ENCODE results near the gene INO80E.

INO80E gene

DNA sequence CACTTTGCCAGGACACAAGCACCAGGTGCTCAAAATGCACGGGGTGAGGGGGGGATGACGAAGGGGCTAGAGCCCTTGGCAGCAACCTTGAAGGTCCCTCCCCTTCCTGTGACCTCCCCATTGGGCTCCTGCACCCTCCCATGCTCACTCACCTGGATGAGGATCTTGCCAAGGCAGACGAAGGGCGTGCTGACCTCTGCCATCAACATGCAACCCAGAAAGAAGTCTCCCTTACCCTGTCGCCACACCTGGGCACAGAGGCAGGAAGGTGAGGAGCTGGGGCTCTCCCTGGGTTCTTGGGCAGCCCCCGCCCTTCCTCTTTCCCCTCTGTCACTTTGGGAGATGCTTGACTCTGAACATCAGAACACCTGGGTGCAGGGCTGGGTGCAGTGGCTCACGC lies 29.5 kb downstream of the INO80E start:
- H3K9ac ChIP-seq (ENCODE audit: low read depth, low read length, poor library complexity, severe bottlenecking), result no peak overlapping the region
- no peaks in the 10 kb centered on the region for H3K36me3 ChIP-seq (ENCODE audit: insufficient read depth, low read length)
- no peaks in the 10 kb centered on the region for H4K20me1 ChIP-seq (ENCODE audit: insufficient read depth, low read length, poor library complexity, severe bottlenecking)
- no peaks in the 10 kb centered on the region for H3K9me3 ChIP-seq (ENCODE audit: insufficient read depth, low read depth, low read length)
- H3K79me2 ChIP-seq (ENCODE audit: insufficient read depth, low read length), result no peaks in the 10 kb centered on the region
- H3K27me3 ChIP-seq (ENCODE audit: insufficient read depth, low read length, poor library complexity, severe bottlenecking), result no peaks in the 10 kb centered on the region
- no peak overlapping the region for H3K4me3 ChIP-seq (ENCODE audit: low read length, poor library complexity, severe bottlenecking)
- H3K9me2 ChIP-seq (replicated peaks; ENCODE audit: low read depth, low read length), result no peaks in the 10 kb centered on the region
- H3F3A ChIP-seq (ENCODE audit: low read depth), result no peaks in the 10 kb centered on the region
- peaks cover 4% of the 10 kb centered on the region for H3K4me1 ChIP-seq (ENCODE audit: insufficient read depth, low read length, poor library complexity, severe bottlenecking)
- H3K4me2 ChIP-seq (ENCODE audit: low read depth, low read length, poor library complexity, severe bottlenecking), result no peak overlapping the region
- H2AFZ ChIP-seq (ENCODE audit: low read length), result no peak overlapping the region
- no peak for TF ChIP-seq EZH2phosphoT487 (IDR thresholded peaks at IDR 0.05; ENCODE audit: borderline replicate concordance)
- TF ChIP-seq, protein P1, sequence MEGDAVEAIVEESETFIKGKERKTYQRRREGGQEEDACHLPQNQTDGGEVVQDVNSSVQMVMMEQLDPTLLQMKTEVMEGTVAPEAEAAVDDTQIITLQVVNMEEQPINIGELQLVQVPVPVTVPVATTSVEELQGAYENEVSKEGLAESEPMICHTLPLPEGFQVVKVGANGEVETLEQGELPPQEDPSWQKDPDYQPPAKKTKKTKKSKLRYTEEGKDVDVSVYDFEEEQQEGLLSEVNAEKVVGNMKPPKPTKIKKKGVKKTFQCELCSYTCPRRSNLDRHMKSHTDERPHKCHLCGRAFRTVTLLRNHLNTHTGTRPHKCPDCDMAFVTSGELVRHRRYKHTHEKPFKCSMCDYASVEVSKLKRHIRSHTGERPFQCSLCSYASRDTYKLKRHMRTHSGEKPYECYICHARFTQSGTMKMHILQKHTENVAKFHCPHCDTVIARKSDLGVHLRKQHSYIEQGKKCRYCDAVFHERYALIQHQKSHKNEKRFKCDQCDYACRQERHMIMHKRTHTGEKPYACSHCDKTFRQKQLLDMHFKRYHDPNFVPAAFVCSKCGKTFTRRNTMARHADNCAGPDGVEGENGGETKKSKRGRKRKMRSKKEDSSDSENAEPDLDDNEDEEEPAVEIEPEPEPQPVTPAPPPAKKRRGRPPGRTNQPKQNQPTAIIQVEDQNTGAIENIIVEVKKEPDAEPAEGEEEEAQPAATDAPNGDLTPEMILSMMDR (conservative IDR thresholded peaks at IDR 0.05; ENCODE audit: low read length), result no peak

DNA sequence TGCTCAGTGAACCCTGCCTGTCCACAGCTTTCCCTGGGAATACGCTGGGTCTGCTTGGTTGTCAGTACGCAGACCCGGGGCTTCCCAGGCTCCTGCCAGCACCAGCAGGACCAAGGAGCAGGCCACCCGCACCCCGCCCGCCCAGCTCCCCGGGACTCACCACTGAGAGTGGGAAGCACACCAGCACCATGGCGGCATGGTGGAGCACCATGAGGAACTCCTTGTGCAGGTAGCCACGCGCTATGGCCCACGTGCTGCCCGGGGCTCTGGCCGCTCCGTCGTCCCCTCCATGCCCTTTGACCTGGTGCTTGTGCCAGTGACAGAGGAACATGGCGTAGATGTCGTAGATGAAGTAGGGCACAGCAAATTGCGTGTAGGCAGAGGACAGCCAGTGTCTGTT lies 30.4 kb downstream of the INO80E start:
- H4K20me1 ChIP-seq (ENCODE audit: insufficient read depth, low read length, poor library complexity, severe bottlenecking), result no peaks in the 10 kb centered on the region
- H3K79me2 ChIP-seq (ENCODE audit: insufficient read depth, low read length), result no peaks in the 10 kb centered on the region
- no peaks in the 10 kb centered on the region for H3K9me2 ChIP-seq (replicated peaks; ENCODE audit: low read depth, low read length)
- H3K9ac ChIP-seq (ENCODE audit: low read depth, low read length, poor library complexity, severe bottlenecking), result no peak overlapping the region
- H3F3A ChIP-seq (ENCODE audit: low read depth), result no peaks in the 10 kb centered on the region
- H3K36me3 ChIP-seq (ENCODE audit: insufficient read depth, low read length), result no peaks in the 10 kb centered on the region
- no peak overlapping the region for H2AFZ ChIP-seq (ENCODE audit: low read length)
- H3K4me2 ChIP-seq (ENCODE audit: low read depth, low read length, poor library complexity, severe bottlenecking), result no peak overlapping the region
- TF ChIP-seq EZH2phosphoT487 (IDR thresholded peaks at IDR 0.05; ENCODE audit: borderline replicate concordance), result no peak
- TF ChIP-seq, protein P1 (conservative IDR thresholded peaks at IDR 0.05; ENCODE audit: low read length), result no peak
- H3K4me3 ChIP-seq (ENCODE audit: low read length, poor library complexity, severe bottlenecking), result no peak overlapping the region
- H3K9me3 ChIP-seq (ENCODE audit: insufficient read depth, low read depth, low read length), result no peaks in the 10 kb centered on the region
- H3K4me1 ChIP-seq (ENCODE audit: insufficient read depth, low read length, poor library complexity, severe bottlenecking), result peaks cover 5% of the 10 kb centered on the region
- no peaks in the 10 kb centered on the region for H3K27me3 ChIP-seq (ENCODE audit: insufficient read depth, low read length, poor library complexity, severe bottlenecking)

DNA sequence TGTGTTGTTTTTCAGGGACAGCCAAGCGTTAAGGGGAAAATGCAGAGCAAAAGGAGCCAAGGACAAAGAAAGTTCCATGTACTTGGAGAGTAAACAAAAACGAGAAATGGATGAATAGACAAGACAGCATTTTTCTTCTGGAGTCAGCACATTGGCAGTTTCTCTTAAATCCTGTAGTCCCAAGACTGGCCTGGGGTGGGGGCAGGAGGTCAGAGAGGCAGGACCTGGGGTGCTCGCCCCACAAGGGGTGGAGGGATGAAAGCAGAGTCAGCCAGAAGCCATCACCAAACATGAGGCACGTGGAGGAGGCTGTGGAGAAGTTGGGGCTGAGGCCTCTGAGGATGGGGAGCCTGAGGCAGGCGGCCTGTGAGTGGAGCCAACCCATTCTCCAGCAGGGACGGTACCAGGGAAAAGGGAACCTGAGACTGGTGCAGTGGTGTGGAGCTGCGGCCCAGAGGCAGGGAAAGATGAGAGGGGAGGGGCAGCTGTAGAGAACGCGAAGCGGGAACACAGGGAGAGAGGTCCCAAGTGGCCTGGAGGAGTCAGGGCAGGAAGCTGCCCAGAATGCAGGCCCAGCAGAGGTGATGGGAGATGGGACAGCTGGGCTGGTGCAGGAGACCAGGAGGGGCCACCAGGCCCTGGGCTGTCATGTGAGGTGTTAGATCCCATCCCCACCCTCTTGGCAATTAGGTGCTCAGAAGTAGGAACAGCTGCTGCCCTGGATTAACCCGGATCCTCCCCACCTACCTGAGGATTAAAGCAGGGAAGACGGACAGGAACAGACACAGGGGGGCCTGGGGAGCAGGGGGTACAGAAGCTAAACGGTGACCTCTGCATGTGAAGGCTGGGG lies 31.8 kb downstream of the INO80E start:
- H3K36me3 ChIP-seq (ENCODE audit: insufficient read depth, low read length), result no peaks in the 10 kb centered on the region
- H2AFZ ChIP-seq (ENCODE audit: low read length), result no peak overlapping the region
- H3K9me3 ChIP-seq (ENCODE audit: insufficient read depth, low read depth, low read length), result no peaks in the 10 kb centered on the region
- no peak overlapping the region for H3K4me3 ChIP-seq (ENCODE audit: low read length, poor library complexity, severe bottlenecking)
- H3K79me2 ChIP-seq (ENCODE audit: insufficient read depth, low read length), result no peaks in the 10 kb centered on the region
- H3K27me3 ChIP-seq (ENCODE audit: insufficient read depth, low read length, poor library complexity, severe bottlenecking), result no peaks in the 10 kb centered on the region
- H3K4me1 ChIP-seq (ENCODE audit: insufficient read depth, low read length, poor library complexity, severe bottlenecking), result peaks cover 12% of the 10 kb centered on the region
- H4K20me1 ChIP-seq (ENCODE audit: insufficient read depth, low read length, poor library complexity, severe bottlenecking), result no peaks in the 10 kb centered on the region
- no peak overlapping the region for H3K9ac ChIP-seq (ENCODE audit: low read depth, low read length, poor library complexity, severe bottlenecking)
- TF ChIP-seq, protein P1 (conservative IDR thresholded peaks at IDR 0.05; ENCODE audit: low read length), result no peak
- no peak for TF ChIP-seq EZH2phosphoT487 (IDR thresholded peaks at IDR 0.05; ENCODE audit: borderline replicate concordance)
- no peak overlapping the region for H3K4me2 ChIP-seq (ENCODE audit: low read depth, low read length, poor library complexity, severe bottlenecking)
- H3K9me2 ChIP-seq (replicated peaks; ENCODE audit: low read depth, low read length), result no peaks in the 10 kb centered on the region
- H3F3A ChIP-seq (ENCODE audit: low read depth), result no peaks in the 10 kb centered on the region

Measured in Loucy (cell line).